Measurements from ENCODE around the gene BIRC2.

The BIRC2 gene

GRCh38 chr11:102330231-102330630 lies 16.8 kb upstream of the BIRC2 start:
- no peak for TF ChIP-seq CTCF (IDR thresholded peaks at IDR 0.05)

GRCh38 chr11:102331341-102331740 lies 15.7 kb upstream of the BIRC2 start:
- no peak for TF ChIP-seq CTCF (IDR thresholded peaks at IDR 0.05)

GRCh38 chr11:102332611-102332994 lies 14.4 kb upstream of the BIRC2 start:
- TF ChIP-seq CTCF (IDR thresholded peaks at IDR 0.05), result no peak

- no peak for TF ChIP-seq CTCF (IDR thresholded peaks at IDR 0.05)
Observed at GRCh38 chr11:102338479-102339010, 8.5 kb upstream of the BIRC2 start.

GRCh38 chr11:102341844-102342318 lies 5.1 kb upstream of the BIRC2 start:
- TF ChIP-seq CTCF (IDR thresholded peaks at IDR 0.05), result peak; percentile 79

GRCh38 chr11:102343809-102344208 lies 3.2 kb upstream of the BIRC2 start:
- no peak for TF ChIP-seq CTCF (IDR thresholded peaks at IDR 0.05)

GRCh38 chr11:102345904-102346303 lies 1.1 kb upstream of the BIRC2 start:
- no peak for TF ChIP-seq CTCF (IDR thresholded peaks at IDR 0.05)

- no peak for TF ChIP-seq CTCF (IDR thresholded peaks at IDR 0.05)
Observed at GRCh38 chr11:102346456-102346747, 612 bp upstream of the BIRC2 start.

Data from LNCAP (cell line).